Neural progenitor cell (in vitro differentiated cells): Measurements from ENCODE around the gene MTA2. TPM values are rescaled to one million over a fixed set of nuclear protein-coding genes. Genes with fewer than 3 reads are reported as not detected.

ENCODE experiments used
- DNase-seq: peaks from one replicate; pipeline ENCODE4 v3.0.0-alpha.2; 2016; ENCODE audit warnings: low spot score
- H2AFZ ChIP-seq: fragments of 200-600 bp; sonication (generic); replicated peaks from 2 replicates; pipeline ENCODE4 v1.6.1; 2016; ENCODE audit warnings: antibody characterized with exemption
- H3F3A ChIP-seq: fragments of 200-600 bp; sonication (generic); 2 replicates; pipeline ENCODE4 v1.6.1; 2016; ENCODE audit warnings: antibody characterized with exemption, low read depth
- H3K27ac ChIP-seq: fragments of 200-600 bp; sonication (generic); 2 replicates; pipeline ENCODE4 v1.5.1; 2016; ENCODE audit warnings: mild to moderate bottlenecking
- H3K27me3 ChIP-seq: fragments of 200-600 bp; sonication (generic); 2 replicates; pipeline ENCODE4 v1.6.1; 2016; ENCODE audit warnings: mild to moderate bottlenecking, moderate library complexity
- H3K36me3 ChIP-seq: fragments of 200-600 bp; sonication (generic); 2 replicates; pipeline ENCODE4 v1.5.1; 2016
- H3K4me1 ChIP-seq: fragments of 200-600 bp; sonication (generic); 2 replicates; pipeline ENCODE4 v1.6.1; 2016; ENCODE audit warnings: mixed run types
- H3K4me2 ChIP-seq: fragments of 200-600 bp; sonication (generic); 2 replicates; pipeline ENCODE4 v1.6.1; 2016
- H3K4me3 ChIP-seq: fragments of 200-600 bp; sonication (generic); 2 replicates; pipeline ENCODE4 v1.5.1; 2016
- H3K79me2 ChIP-seq: fragments of 200-600 bp; sonication (generic); 2 replicates; pipeline ENCODE4 v1.6.1; 2016; ENCODE audit warnings: low read depth
- H3K9ac ChIP-seq: fragments of 200-600 bp; sonication (generic); 2 replicates; pipeline ENCODE4 v1.6.1; 2016
- H3K9me3 ChIP-seq: fragments of 200-600 bp; sonication (generic); 2 replicates; pipeline ENCODE4 v1.5.1; 2016; ENCODE audit warnings: low read depth
- H4K20me1 ChIP-seq: fragments of 200-600 bp; sonication (generic); 2 replicates; pipeline ENCODE4 v1.6.1; 2016; ENCODE audit warnings: low read depth
- H3K27ac Mint-ChIP-seq: 3 replicates; pipeline ENCODE4 v1.8.0; 2021; ENCODE audit warnings: mixed read lengths
- H3K27me3 Mint-ChIP-seq: 2 replicates; pipeline ENCODE4 v1.8.0; 2022; ENCODE audit warnings: low read depth, mild to moderate bottlenecking, inconsistent platforms, moderate library complexity, mixed read lengths; ENCODE audit not compliant: insufficient read depth
- H3K36me3 Mint-ChIP-seq: 3 replicates; pipeline ENCODE4 v1.8.0; 2021; ENCODE audit warnings: mixed read lengths
- H3K4me1 Mint-ChIP-seq: 3 replicates; pipeline ENCODE4 v1.8.0; 2021; ENCODE audit warnings: mixed read lengths
- H3K4me3 Mint-ChIP-seq: 3 replicates; pipeline ENCODE4 v1.8.0; 2021; ENCODE audit warnings: mild to moderate bottlenecking, moderate library complexity, mixed read lengths
- H3K9me3 Mint-ChIP-seq: 3 replicates; pipeline ENCODE4 v1.8.0; 2020; ENCODE audit warnings: mixed read lengths
- EZH2 ChIP-seq: fragments of 200-600 bp; sonication (generic); IDR thresholded peaks from 2 replicates; pipeline ENCODE4 v1.6.1; 2017; ENCODE audit warnings: antibody characterized with exemption, mild to moderate bottlenecking, moderate library complexity
- EZH2phosphoT487 ChIP-seq: fragments of 200-600 bp; sonication (generic); IDR thresholded peaks from 2 replicates; pipeline ENCODE4 v1.6.1; 2017; ENCODE audit warnings: antibody characterized with exemption
- microRNA-seq: library from miRNA; unstranded; fragments of <30 nt; microRNA quantifications from one replicate; pipeline ENCODE4, GENCODE V29; 2016
- small RNA-seq: library from RNA; depleted of rRNA; stranded (forward); fragments of <200 nt; gene quantifications from one replicate; pipeline ENCODE3, GENCODE V24; 2015
- total RNA-seq: library from RNA; depleted of rRNA; stranded (reverse); fragments of >200 nt; gene quantifications from 2 replicates; pipeline ENCODE4 v1.2.3, GENCODE V29; 2015; ENCODE audit warnings: low replicate concordance

MTA2 gene
- total RNA-seq, 1 donor from 2014 or later, result 108 TPM

GRCh38 chr11:62543680-62544444 is 57.8 kb downstream of the MTA2 start:
- no peaks in the 10 kb centered on the region for H3K36me3 Mint-ChIP-seq
- Histone ChIP-seq H4K20me1 (peaks cover 25% of the 10 kb centered on the region), H3K9me3 (no peaks in the 10 kb centered on the region), H3K27ac (no peak overlapping the region), H3K36me3 (no peaks in the 10 kb centered on the region), H3K4me1 (peaks cover 24% of the 10 kb centered on the region), H2AFZ (no peak overlapping the region), H3K9ac (no peak overlapping the region), H3K4me2 (no peak overlapping the region), H3K79me2 (no peaks in the 10 kb centered on the region), H3F3A (peaks cover 35% of the 10 kb centered on the region), H3K4me3 (no peak overlapping the region), H3K27me3 (peaks cover 61% of the 10 kb centered on the region)
- H3K27ac Mint-ChIP-seq, result no peak overlapping the region
- H3K9me3 Mint-ChIP-seq, result no peaks in the 10 kb centered on the region
- H3K4me1 Mint-ChIP-seq, result peaks cover 70% of the 10 kb centered on the region
- H3K4me3 Mint-ChIP-seq, result peak overlapping the region; percentile 92
- DNase-seq, result no peak
- H3K27me3 Mint-ChIP-seq, result peaks cover 23% of the 10 kb centered on the region
- TF ChIP-seq EZH2, result no peak
- peak; percentile 23 for TF ChIP-seq EZH2phosphoT487

Small RNA genes lying within 50 kb of the gene (microRNA-seq; reads per million reads assigned to microRNA genes)
- 1.1 reads per million for gene MIR6747

Small RNA genes lying within 50 kb of the gene (small RNA-seq; reads per million reads assigned to genes)
- gene AP001458.1 (not detected), gene EEF1G (not detected), gene MIR6747 (0.18 reads per million)

Other genes starting within 250 kb of the MTA2 start
- not detected in 2 replicates for gene SCGB1A1, start 182.8 kb downstream of the MTA2 start, total RNA-seq
- 14.9 and 15.0 TPM in 2 replicates for gene AHNAK, start 55.1 kb downstream of the MTA2 start, total RNA-seq
- gene EEF1G, start 28.0 kb downstream of the MTA2 start, total RNA-seq, result 2,358 and 3,183 TPM in 2 replicates
- gene TUT1, start 10.3 kb downstream of the MTA2 start, total RNA-seq, result 4.8 and 23.1 TPM in 2 replicates
- gene EML3, start 10.9 kb upstream of the MTA2 start, total RNA-seq, result 4.0 and 26.6 TPM in 2 replicates
- 2.2 TPM in 1 of 2 replicates, not detected in the other for gene ROM1, start 11.4 kb upstream of the MTA2 start, total RNA-seq
- gene B3GAT3, start 20.1 kb upstream of the MTA2 start, total RNA-seq, result 21.2 and 44.0 TPM in 2 replicates
- gene GANAB, start 44.7 kb upstream of the MTA2 start, total RNA-seq, result 202 and 292 TPM in 2 replicates
- 7.8 and 21.3 TPM in 2 replicates for gene INTS5, start 51.4 kb upstream of the MTA2 start, total RNA-seq
- gene C11orf98, start 63.3 kb upstream of the MTA2 start, total RNA-seq, result 51.5 and 73.3 TPM in 2 replicates
- 4.3 and 6.7 TPM in 2 replicates for gene CSKMT, start 63.4 kb upstream of the MTA2 start, total RNA-seq
- 5.7 and 11.7 TPM in 2 replicates for gene UQCC3, start 69.8 kb upstream of the MTA2 start, total RNA-seq
- 3.4 and 4.0 TPM in 2 replicates for gene LBHD1, start 70.4 kb upstream of the MTA2 start, total RNA-seq
- 60.7 and 129 TPM in 2 replicates for gene UBXN1, start 77.2 kb upstream of the MTA2 start, total RNA-seq
- 0.40 TPM in 1 of 2 replicates, not detected in the other for gene LRRN4CL, start 87.7 kb upstream of the MTA2 start, total RNA-seq
- 34.6 and 63.1 TPM in 2 replicates for gene BSCL2, start 105.6 kb upstream of the MTA2 start, total RNA-seq
- gene GNG3, start 105.8 kb upstream of the MTA2 start, total RNA-seq, result 2.0 TPM in 1 of 2 replicates, not detected in the other
- gene HNRNPUL2, start 125.6 kb upstream of the MTA2 start, total RNA-seq, result 30.9 and 32.5 TPM in 2 replicates
- gene TTC9C, start 126.6 kb upstream of the MTA2 start, total RNA-seq, result 55.7 and 78.4 TPM in 2 replicates
- 9.2 and 22.8 TPM in 2 replicates for gene ZBTB3, start 152.3 kb upstream of the MTA2 start, total RNA-seq
- gene POLR2G, start 159.7 kb upstream of the MTA2 start, total RNA-seq, result 88.7 and 117 TPM in 2 replicates
- 28.9 and 39.9 TPM in 2 replicates for gene TAF6L, start 169.5 kb upstream of the MTA2 start, total RNA-seq
- 24.5 and 40.4 TPM in 2 replicates for gene TMEM179B, start 185.5 kb upstream of the MTA2 start, total RNA-seq
- 9.9 and 38.9 TPM in 2 replicates for gene TMEM223, start 190.1 kb upstream of the MTA2 start, total RNA-seq
- gene NXF1, start 203.6 kb upstream of the MTA2 start, total RNA-seq, result 23.6 and 36.5 TPM in 2 replicates
- gene STX5, start 230.2 kb upstream of the MTA2 start, total RNA-seq, result 30.2 and 32.9 TPM in 2 replicates
- not detected in 2 replicates for gene TEX54, start 231.0 kb upstream of the MTA2 start, total RNA-seq
- gene WDR74, start 237.7 kb upstream of the MTA2 start, total RNA-seq, result 40.0 and 47.4 TPM in 2 replicates